Immature natural killer cell (primary cell): Measurements from ENCODE around the gene TEP1. TPM values are rescaled to one million over a fixed set of nuclear protein-coding genes. Genes with fewer than 3 reads are reported as not detected.

Experiments
- DNase-seq, 3 donors: peaks; one replicate each; pipeline ENCODE4 v3.0.0; 2022; ENCODE audit warnings: mixed read lengths in 1 of 3
- H3K27ac Mint-ChIP-seq, 6 donors: one replicate each; pipeline ENCODE4 v1.8.0; 2020; ENCODE audit warnings: mixed read lengths in 6 of 6, mild to moderate bottlenecking in 5 of 6, inconsistent platforms in 4 of 6, moderate library complexity in 3 of 6
- H3K27me3 Mint-ChIP-seq, 3 donors: one replicate each; pipeline ENCODE4 v1.8.0; 2020 to 2021; ENCODE audit warnings: low read depth in 3 of 3, mild to moderate bottlenecking in 3 of 3, mixed read lengths in 3 of 3, moderate library complexity in 3 of 3, inconsistent platforms in 1 of 3
- H3K36me3 Mint-ChIP-seq, 3 donors: one replicate each; pipeline ENCODE4 v1.8.0; 2020; ENCODE audit warnings: mixed read lengths in 3 of 3, inconsistent platforms in 2 of 3, mild to moderate bottlenecking in 2 of 3
- H3K4me1 Mint-ChIP-seq, 2 donors: one replicate each; pipeline ENCODE4 v1.8.0; 2020; ENCODE audit warnings: inconsistent platforms in 2 of 2, mild to moderate bottlenecking in 2 of 2, mixed read lengths in 2 of 2, moderate library complexity in 1 of 2
- H3K4me3 Mint-ChIP-seq, 5 donors: one replicate each; pipeline ENCODE4 v1.8.0; 2020; ENCODE audit warnings: mild to moderate bottlenecking in 5 of 5, mixed read lengths in 5 of 5, inconsistent platforms in 3 of 5, moderate library complexity in 3 of 5
- H3K9me3 Mint-ChIP-seq, 6 donors: one replicate each; pipeline ENCODE4 v1.8.0; 2020; ENCODE audit warnings: mild to moderate bottlenecking in 6 of 6, mixed read lengths in 6 of 6, inconsistent platforms in 4 of 6, moderate library complexity in 3 of 6
- polyA plus RNA-seq, 3 donors: library from polyadenylated mRNA; unstranded; fragments of 300-500 nt; fragmentation: Illumina TruSeq; gene quantifications; one replicate each; pipeline ENCODE4 v1.2.3, GENCODE V29; 2021

The TEP1 gene
- polyA plus RNA-seq, 3 donors from 2014 or later = 4.2 to 8.1 TPM; not detected in 1

GRCh38 chr14:20441461-20441860, 28.2 kb upstream of the TEP1 start:
- H3K9me3 Mint-ChIP-seq = no peaks in the 10 kb centered on the region
- H3K4me3 Mint-ChIP-seq = no peak overlapping the region
- H3K27ac Mint-ChIP-seq = no peak overlapping the region
- peaks cover 1 to 2% (median 2%) of the 10 kb centered on the region in 3 donors for H3K27me3 Mint-ChIP-seq
- DNase-seq = no peak
- peaks cover 0 to 10% (median under 1%) of the 10 kb centered on the region in 3 donors for H3K36me3 Mint-ChIP-seq
- peaks cover 13 to 14% of the 10 kb centered on the region in 2 donors for H3K4me1 Mint-ChIP-seq

- DNase-seq = no peak
- no peaks in the 10 kb centered on the region for H3K9me3 Mint-ChIP-seq
- H3K27ac Mint-ChIP-seq = peak overlapping the region in 1 of 6 donors; percentile 64
- H3K36me3 Mint-ChIP-seq = peaks cover 0 to 10% (median 0%) of the 10 kb centered on the region in 3 donors
- H3K4me1 Mint-ChIP-seq = peaks cover 13 to 14% of the 10 kb centered on the region in 2 donors
- peaks cover 1 to 2% (median 2%) of the 10 kb centered on the region in 3 donors for H3K27me3 Mint-ChIP-seq
- no peak overlapping the region for H3K4me3 Mint-ChIP-seq
Observed at GRCh38 chr14:20440882-20441281, 27.6 kb upstream of the TEP1 start.

DNA sequence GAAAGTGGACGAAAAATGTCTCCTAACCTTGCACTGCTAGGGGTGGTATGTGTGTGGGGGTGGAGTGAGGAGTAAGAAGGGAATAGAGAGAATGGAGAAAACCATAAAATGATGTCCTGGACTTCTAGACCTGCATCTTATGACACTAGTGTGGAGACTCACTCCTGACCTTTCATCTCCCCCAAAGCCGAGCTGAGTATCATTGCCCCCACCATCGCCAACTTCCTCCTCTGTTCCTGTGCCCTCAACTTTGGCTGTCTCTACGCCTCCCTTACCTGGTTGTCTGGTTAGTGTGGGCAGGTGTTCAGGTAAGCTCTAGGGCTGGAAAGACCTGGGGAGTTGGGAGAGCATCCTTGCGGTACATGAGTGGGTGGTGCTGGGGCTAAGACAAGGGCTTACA, 27.2 kb upstream of the TEP1 start:
- Mint-ChIP-seq H3K27ac (peak overlapping the region in 1 of 6 donors; percentile 64), H3K27me3 (peaks cover 1 to 2% (median 2%) of the 10 kb centered on the region in 3 donors), H3K4me1 (peaks cover 13 to 14% of the 10 kb centered on the region in 2 donors), H3K9me3 (no peaks in the 10 kb centered on the region), H3K4me3 (no peak overlapping the region), H3K36me3 (peaks cover 0 to 10% (median 0%) of the 10 kb centered on the region in 3 donors)
- DNase-seq = no peak

DNA sequence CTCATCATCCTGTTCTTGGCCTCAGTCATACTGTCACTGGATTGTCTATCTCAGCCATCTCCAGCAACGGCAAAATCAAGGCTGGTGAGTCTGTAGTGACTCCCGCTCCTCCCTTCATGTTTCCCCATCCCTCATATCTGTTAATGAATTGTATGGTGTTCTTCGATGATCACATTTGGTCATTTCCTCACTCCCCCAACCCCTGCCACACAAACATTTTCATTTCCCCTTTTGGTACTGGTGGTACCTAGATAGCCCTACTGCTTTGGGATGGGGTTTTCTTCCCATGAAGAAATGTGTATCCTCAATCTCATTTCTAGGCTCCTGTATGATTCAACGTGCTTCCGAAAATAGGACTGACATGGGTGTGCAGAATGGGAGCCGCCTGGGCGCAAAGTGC, 25.4 kb upstream of the TEP1 start:
- peaks cover 13 to 14% of the 10 kb centered on the region in 2 donors for H3K4me1 Mint-ChIP-seq
- DNase-seq = no peak
- H3K9me3 Mint-ChIP-seq = no peaks in the 10 kb centered on the region
- no peak overlapping the region for H3K4me3 Mint-ChIP-seq
- H3K36me3 Mint-ChIP-seq = peaks cover 0 to 10% (median 0%) of the 10 kb centered on the region in 3 donors
- H3K27me3 Mint-ChIP-seq = peaks cover 1 to 2% (median 2%) of the 10 kb centered on the region in 3 donors
- no peak overlapping the region for H3K27ac Mint-ChIP-seq

DNA sequence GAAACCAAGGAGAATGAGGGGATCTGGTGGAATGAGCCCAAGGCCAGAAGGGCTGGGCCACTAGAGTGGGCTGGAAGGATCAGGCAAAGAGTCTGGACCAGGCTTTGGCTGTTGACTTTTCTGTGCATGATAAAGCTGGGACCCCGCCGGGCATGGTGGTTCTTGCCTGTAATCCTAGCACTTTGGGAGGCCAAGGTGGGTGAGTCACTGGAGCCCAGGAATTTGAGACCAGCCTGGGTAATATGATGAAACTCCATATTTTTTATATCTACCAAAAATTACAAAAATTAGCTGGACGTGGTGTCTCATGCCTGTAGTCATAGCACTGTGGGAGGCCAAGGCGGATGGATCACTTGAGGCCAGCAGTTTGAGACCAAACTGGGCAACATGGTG, 23.1 kb upstream of the TEP1 start:
- peaks cover 1 to 2% (median 2%) of the 10 kb centered on the region in 3 donors for H3K27me3 Mint-ChIP-seq

DNA sequence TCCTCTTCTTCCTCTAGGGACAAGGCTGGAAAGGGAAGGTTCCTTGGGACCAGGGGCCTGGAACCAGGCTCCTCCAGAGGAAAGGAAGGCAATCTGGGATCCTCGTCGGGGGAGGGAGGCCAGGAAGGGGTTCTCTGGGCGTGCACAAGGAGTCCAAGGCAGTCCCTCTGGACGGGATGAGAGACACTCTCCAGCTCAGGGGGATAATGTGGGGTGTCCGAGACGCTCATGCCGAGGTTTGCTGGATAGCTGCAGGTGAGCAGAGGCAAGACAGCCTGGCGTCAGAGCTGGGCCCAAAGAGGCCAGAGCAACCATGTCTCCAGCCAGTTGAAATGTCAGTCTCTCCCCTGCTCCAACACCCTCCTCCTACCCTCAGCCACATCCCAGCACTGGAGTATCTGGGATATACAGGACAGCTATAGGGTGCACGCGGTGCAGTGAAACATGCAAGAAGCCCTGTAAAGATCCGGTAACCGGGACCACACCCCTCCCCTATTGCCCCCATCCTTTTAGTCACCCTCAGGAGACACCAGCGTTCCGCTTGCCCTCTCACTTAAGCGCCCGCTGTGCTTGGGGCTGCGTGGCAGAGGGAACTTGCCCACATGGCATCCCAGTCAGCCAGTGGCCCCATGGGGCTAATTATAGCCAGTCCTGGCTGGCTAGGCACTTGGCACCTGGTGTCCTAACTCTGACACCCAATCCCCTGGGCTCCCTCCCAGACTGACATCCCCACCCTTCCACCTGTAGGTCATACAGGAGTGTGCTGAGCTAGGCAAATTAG, 22.5 kb upstream of the TEP1 start, which contains the start of gene KLHL33:
Gene KLHL33 (minus strand): TSS at position 585 of the 781 bp plus-strand sequence. CDS start 355 bp downstream, at position 230.
- Mint-ChIP-seq H3K4me3 (no peak within 1 kb of the TSS), H3K4me1 (peaks cover 3 to 5% of the 10 kb centered on the region in 2 donors), H3K27ac (no peak within 1 kb of the TSS)

More for the DNA sequence above, 23.1 kb upstream of the TEP1 start:
- peaks cover 8 to 11% of the 10 kb centered on the region in 2 donors for H3K4me1 Mint-ChIP-seq
- H3K9me3 Mint-ChIP-seq = no peaks in the 10 kb centered on the region
- H3K36me3 Mint-ChIP-seq = peaks cover 0 to 3% (median 0%) of the 10 kb centered on the region in 3 donors
- no peak for DNase-seq
- no peak overlapping the region for H3K4me3 Mint-ChIP-seq
- no peak overlapping the region for H3K27ac Mint-ChIP-seq

GRCh38 chr14:20434701-20435581, 21.6 kb upstream of the TEP1 start:
- Mint-ChIP-seq H3K27ac (no peak overlapping the region), H3K4me3 (no peak overlapping the region), H3K36me3 (peaks cover 0 to 3% (median 0%) of the 10 kb centered on the region in 3 donors), H3K27me3 (peaks cover 0 to 2% (median 0%) of the 10 kb centered on the region in 3 donors), H3K4me1 (peaks cover under 1 to 2% of the 10 kb centered on the region in 2 donors), H3K9me3 (no peaks in the 10 kb centered on the region)
- no peak for DNase-seq

More for the DNA sequence above, 22.5 kb upstream of the TEP1 start, which contains the start of gene KLHL33:
- Mint-ChIP-seq H3K9me3 (no peaks in the 10 kb centered on the region), H3K36me3 (peaks cover 0 to 3% (median 0%) of the 10 kb centered on the region in 3 donors), H3K27me3 (peaks cover under 1 to 2% (median 2%) of the 10 kb centered on the region in 3 donors)
- no peak for DNase-seq

DNA sequence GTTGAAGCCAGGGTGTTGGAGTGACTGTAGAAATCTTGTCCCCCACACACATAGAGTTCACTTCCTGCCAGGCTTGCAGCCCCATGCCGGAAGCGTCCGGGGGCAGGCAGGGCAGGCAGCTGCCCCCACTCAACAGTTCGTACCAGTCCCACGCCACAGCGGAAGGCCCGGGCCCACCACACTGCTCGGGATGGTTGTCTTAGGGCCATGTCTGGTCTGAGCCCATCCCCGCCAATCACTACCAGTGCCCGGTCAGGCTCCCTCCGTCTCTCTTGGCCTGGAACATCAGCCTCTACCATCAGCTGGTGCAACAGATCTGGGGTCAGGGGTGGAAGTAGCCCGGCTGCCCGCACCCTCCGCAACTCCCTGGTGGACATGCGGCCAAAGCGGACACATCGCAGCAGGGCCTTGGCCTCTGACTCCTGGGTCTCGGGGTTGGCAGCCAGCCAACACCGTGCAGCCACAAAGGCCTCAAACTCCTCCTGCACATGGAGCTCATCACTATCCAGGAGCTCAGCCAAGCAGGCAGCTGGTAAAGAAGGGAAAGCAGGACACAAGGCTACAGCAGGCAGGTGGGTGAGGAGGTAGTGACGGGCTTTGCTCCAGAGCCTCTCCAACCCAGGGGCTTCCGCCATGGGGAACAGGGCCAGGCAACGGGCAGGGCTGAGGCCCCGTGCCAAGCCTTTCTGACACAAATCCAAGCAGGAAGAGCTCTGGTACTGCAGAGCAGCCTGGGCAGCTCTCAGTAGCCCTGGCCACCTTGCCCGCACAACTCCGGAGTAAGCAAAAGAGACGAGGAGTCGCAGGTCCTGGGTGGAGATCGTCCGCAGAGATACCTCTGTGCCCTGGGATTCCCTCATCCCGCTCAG, 16.7 kb upstream of the TEP1 start:
- no peaks in the 10 kb centered on the region for H3K36me3 Mint-ChIP-seq
- no peaks in the 10 kb centered on the region for H3K27me3 Mint-ChIP-seq
- no peak for DNase-seq
- peak overlapping the region in 3 of 6 donors; percentile 35 to 56 (median 50) for H3K27ac Mint-ChIP-seq
- peak overlapping the region in 1 of 5 donors; percentile 36 for H3K4me3 Mint-ChIP-seq
- peaks cover 25 to 27% of the 10 kb centered on the region in 2 donors for H3K4me1 Mint-ChIP-seq
- no peaks in the 10 kb centered on the region for H3K9me3 Mint-ChIP-seq

- Mint-ChIP-seq H3K36me3 (no peaks in the 10 kb centered on the region), H3K27me3 (no peaks in the 10 kb centered on the region), H3K4me1 (peaks cover 25 to 27% of the 10 kb centered on the region in 2 donors), H3K27ac (peak overlapping the region in 1 of 6 donors; percentile 82), H3K4me3 (no peak overlapping the region), H3K9me3 (no peaks in the 10 kb centered on the region)
- no peak for DNase-seq
Observed at GRCh38 chr14:20428802-20429201, 15.5 kb upstream of the TEP1 start.

GRCh38 chr14:20428010-20428365, 14.7 kb upstream of the TEP1 start:
- H3K36me3 Mint-ChIP-seq = no peaks in the 10 kb centered on the region
- DNase-seq = no peak
- H3K27me3 Mint-ChIP-seq = peaks cover 0 to 2% (median 0%) of the 10 kb centered on the region in 3 donors
- peak overlapping the region; percentile 55 to 89 (median 68) for H3K27ac Mint-ChIP-seq
- peak overlapping the region in 3 of 5 donors; percentile 16 to 43 (median 33) for H3K4me3 Mint-ChIP-seq
- peaks cover 25 to 27% of the 10 kb centered on the region in 2 donors for H3K4me1 Mint-ChIP-seq
- no peaks in the 10 kb centered on the region for H3K9me3 Mint-ChIP-seq

DNA sequence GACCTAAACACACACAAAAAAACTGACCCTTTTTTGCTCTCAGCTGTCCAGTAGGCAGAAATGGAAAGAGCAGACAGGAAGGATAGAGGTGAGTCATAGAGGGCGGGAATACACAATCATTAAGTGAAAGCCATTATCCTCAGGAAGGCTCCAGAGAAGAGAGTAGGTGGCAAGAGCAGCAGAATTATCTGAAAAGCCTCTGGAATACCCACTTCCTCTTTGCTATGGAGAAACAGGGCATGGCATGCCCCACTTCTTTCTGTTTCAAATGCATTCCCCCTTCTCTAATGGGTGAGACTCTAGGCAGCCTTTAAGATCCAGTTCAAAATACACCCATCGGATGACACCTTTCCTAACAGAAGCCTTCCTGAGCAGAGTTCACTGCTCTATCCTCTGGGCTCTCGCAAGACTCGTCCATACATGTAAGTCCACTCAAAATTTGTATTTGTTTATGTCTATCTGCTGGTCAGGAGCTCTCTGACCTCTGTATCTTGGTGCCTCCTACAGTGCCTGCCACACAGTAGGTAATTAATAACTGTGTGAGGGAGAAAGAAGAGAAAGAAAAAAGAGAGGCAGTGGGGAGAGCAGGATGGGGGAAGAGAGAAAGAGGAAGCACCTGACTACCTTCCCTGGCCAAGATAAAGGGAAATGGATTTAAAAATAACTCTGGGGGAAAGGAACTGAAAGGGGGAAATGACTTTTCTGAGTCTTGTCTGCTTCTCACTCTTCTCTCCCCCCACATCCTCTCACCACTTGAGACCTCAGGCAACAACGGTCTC, 14.1 kb upstream of the TEP1 start:
- peak overlapping the region; percentile 55 to 89 (median 68) for H3K27ac Mint-ChIP-seq
- no peaks in the 10 kb centered on the region for H3K9me3 Mint-ChIP-seq
- DNase-seq = peak in 1 of 3 donors; percentile 11
- no peaks in the 10 kb centered on the region for H3K36me3 Mint-ChIP-seq
- peaks cover 0 to 2% (median 0%) of the 10 kb centered on the region in 3 donors for H3K27me3 Mint-ChIP-seq
- peak overlapping the region in 3 of 5 donors; percentile 16 to 43 (median 33) for H3K4me3 Mint-ChIP-seq
- peaks cover 25 to 27% of the 10 kb centered on the region in 2 donors for H3K4me1 Mint-ChIP-seq

DNA sequence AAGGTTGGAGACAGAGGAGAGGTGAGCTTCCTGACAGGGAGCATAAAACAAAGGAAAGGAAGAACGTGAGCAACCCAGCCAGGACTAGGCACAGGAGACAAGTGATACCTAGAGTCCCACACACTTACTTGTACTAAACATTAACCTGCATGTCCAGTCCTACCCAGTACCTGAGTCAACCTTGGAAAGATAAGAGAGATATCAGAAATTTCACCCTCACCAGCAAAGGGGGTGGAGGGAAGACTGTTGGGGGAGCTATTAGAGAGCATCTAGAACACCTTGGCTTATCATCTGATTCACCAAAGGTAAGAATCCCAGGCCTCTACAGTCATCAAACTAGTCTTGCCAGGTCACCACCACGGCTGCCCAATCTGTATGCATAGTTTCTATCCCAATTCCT, 11.6 kb upstream of the TEP1 start:
- peaks cover 22 to 26% of the 10 kb centered on the region in 2 donors for H3K4me1 Mint-ChIP-seq

More for the DNA sequence above, 11.6 kb upstream of the TEP1 start:
- H3K36me3 Mint-ChIP-seq = no peaks in the 10 kb centered on the region
- no peak overlapping the region for H3K27ac Mint-ChIP-seq
- no peaks in the 10 kb centered on the region for H3K9me3 Mint-ChIP-seq
- DNase-seq = no peak
- H3K4me3 Mint-ChIP-seq = no peak overlapping the region
- peaks cover 0 to 2% (median 0%) of the 10 kb centered on the region in 3 donors for H3K27me3 Mint-ChIP-seq
